Measurements from ENCODE around the gene P4HA2.

The P4HA2 gene

GRCh38 chr5:132203464-132203818 lies 24.2 kb downstream of the P4HA2 start:
- H3K4me3 ChIP-seq (ENCODE audit: insufficient read depth, low read length, poor library complexity, severe bottlenecking), result no peak overlapping the region
- TF ChIP-seq EZH2phosphoT487 (conservative IDR thresholded peaks at IDR 0.05; ENCODE audit: low read length) (no peak), CTCF (IDR thresholded peaks at IDR 0.05; ENCODE audit: insufficient read depth, low read length, poor library complexity, severe bottlenecking) (no peak)
- no peaks in the 10 kb centered on the region for H3F3A ChIP-seq (ENCODE audit: insufficient read depth)
- no peaks in the 10 kb centered on the region for H3K36me3 ChIP-seq (ENCODE audit: low read length)
- H3K4me2 ChIP-seq (ENCODE audit: low read depth, low read length, poor library complexity, severe bottlenecking), result no peak overlapping the region
- H3K9me2 ChIP-seq (replicated peaks; ENCODE audit: insufficient read depth, low read length), result no peaks in the 10 kb centered on the region
- no peaks in the 10 kb centered on the region for H4K20me1 ChIP-seq (ENCODE audit: low read depth, low read length)
- H3K79me2 ChIP-seq (ENCODE audit: insufficient read depth, low read length), result no peaks in the 10 kb centered on the region
- no peak overlapping the region for H3K27ac ChIP-seq (ENCODE audit: low read depth, low read length)
- H3K9ac ChIP-seq (ENCODE audit: low read length), result no peak overlapping the region
- no peaks in the 10 kb centered on the region for H3K9me3 ChIP-seq (ENCODE audit: insufficient read depth, low read length)
- peaks cover 3% of the 10 kb centered on the region; the same call in 1 of the 2 replicates for H3K27me3 ChIP-seq (ENCODE audit: low read length)
- no peak overlapping the region for H2AFZ ChIP-seq (ENCODE audit: low read depth, low read length, severe bottlenecking)

- H3K9me3 ChIP-seq (ENCODE audit: insufficient read depth, low read length), result no peaks in the 10 kb centered on the region
- H3K27me3 ChIP-seq (ENCODE audit: low read length), result peaks cover 3% of the 10 kb centered on the region; the same call in 1 of the 2 replicates
- no peak overlapping the region for H3K4me2 ChIP-seq (ENCODE audit: low read depth, low read length, poor library complexity, severe bottlenecking)
- no peaks in the 10 kb centered on the region for H3K79me2 ChIP-seq (ENCODE audit: insufficient read depth, low read length)
- TF ChIP-seq EZH2phosphoT487 (conservative IDR thresholded peaks at IDR 0.05; ENCODE audit: low read length) (no peak), CTCF (IDR thresholded peaks at IDR 0.05; ENCODE audit: insufficient read depth, low read length, poor library complexity, severe bottlenecking) (no peak)
- no peak overlapping the region for H2AFZ ChIP-seq (ENCODE audit: low read depth, low read length, severe bottlenecking)
- H3K9ac ChIP-seq (ENCODE audit: low read length), result no peak overlapping the region
- H3K9me2 ChIP-seq (replicated peaks; ENCODE audit: insufficient read depth, low read length), result no peaks in the 10 kb centered on the region
- no peaks in the 10 kb centered on the region for H3K36me3 ChIP-seq (ENCODE audit: low read length)
- H4K20me1 ChIP-seq (ENCODE audit: low read depth, low read length), result no peaks in the 10 kb centered on the region
- H3K27ac ChIP-seq (ENCODE audit: low read depth, low read length), result no peak overlapping the region
- H3F3A ChIP-seq (ENCODE audit: insufficient read depth), result no peaks in the 10 kb centered on the region
- H3K4me3 ChIP-seq (ENCODE audit: insufficient read depth, low read length, poor library complexity, severe bottlenecking), result no peak overlapping the region
Observed at GRCh38 chr5:132202711-132203463, 24.8 kb downstream of the P4HA2 start.

GRCh38 chr5:132199116-132199680 lies 28.5 kb downstream of the P4HA2 start:
- H3K4me2 ChIP-seq (ENCODE audit: low read depth, low read length, poor library complexity, severe bottlenecking), result no peak overlapping the region
- H3K79me2 ChIP-seq (ENCODE audit: insufficient read depth, low read length), result no peaks in the 10 kb centered on the region
- no peaks in the 10 kb centered on the region for H3K9me2 ChIP-seq (replicated peaks; ENCODE audit: insufficient read depth, low read length)
- H3K4me3 ChIP-seq (ENCODE audit: insufficient read depth, low read length, poor library complexity, severe bottlenecking), result no peak overlapping the region
- H3K27ac ChIP-seq (ENCODE audit: low read depth, low read length), result no peak overlapping the region
- no peaks in the 10 kb centered on the region for H3K9me3 ChIP-seq (ENCODE audit: insufficient read depth, low read length)
- no peaks in the 10 kb centered on the region for H3K27me3 ChIP-seq (ENCODE audit: low read length)
- no peaks in the 10 kb centered on the region for H3F3A ChIP-seq (ENCODE audit: insufficient read depth)
- H3K9ac ChIP-seq (ENCODE audit: low read length), result no peak overlapping the region
- H4K20me1 ChIP-seq (ENCODE audit: low read depth, low read length), result no peaks in the 10 kb centered on the region
- no peaks in the 10 kb centered on the region for H3K36me3 ChIP-seq (ENCODE audit: low read length)
- no peak overlapping the region for H2AFZ ChIP-seq (ENCODE audit: low read depth, low read length, severe bottlenecking)
- TF ChIP-seq CTCF (IDR thresholded peaks at IDR 0.05; ENCODE audit: insufficient read depth, low read length, poor library complexity, severe bottlenecking), result no peak
- TF ChIP-seq EZH2phosphoT487 (conservative IDR thresholded peaks at IDR 0.05; ENCODE audit: low read length), result no peak
